GM12801 (cell line): ENCODE results near the gene TOPORS.

Experiments used
- CTCF ChIP-seq: IDR thresholded peaks from one replicate; pipeline ENCODE4 v1.5.1; 2011; ENCODE audit warnings: control low read depth; ENCODE audit not compliant: insufficient read length; ENCODE audit errors: extremely low read depth

Gene TOPORS

GRCh38 chr9:32573821-32574220 is 21.4 kb upstream of the TOPORS start:
- TF ChIP-seq CTCF, result no peak

GRCh38 chr9:32572900-32573523 is 20.6 kb upstream of the TOPORS start, which contains the start of gene NDUFB6:
TSS of gene NDUFB6 (minus strand) at chr9:32573159. CDS start at chr9:32573060, 99 bp downstream.
- no peak for TF ChIP-seq CTCF

- TF ChIP-seq CTCF, result no peak
These were observed 19.8 kb upstream of the TOPORS start for GRCh38 chr9:32571969-32572899.

GRCh38 chr9:32570262-32570661 is 17.9 kb upstream of the TOPORS start:
- TF ChIP-seq CTCF, result no peak

- TF ChIP-seq CTCF, result no peak
These were observed 14.4 kb upstream of the TOPORS start for GRCh38 chr9:32566770-32567169.

- no peak for TF ChIP-seq CTCF
These were observed 13.6 kb upstream of the TOPORS start for GRCh38 chr9:32565967-32566366.

GRCh38 chr9:32558408-32558934 is 6.1 kb upstream of the TOPORS start:
- no peak for TF ChIP-seq CTCF
